NCI-H526 (cell line): ENCODE results near the gene CRADD.
"Not testable (repeated sequence)": the region's sequence is repeated elsewhere in the genome, so short reads cannot be mapped to it uniquely, and the experiment has no call there.

Source experiments
- DNase-seq, 2 experiments: peaks; one replicate each; lab custom pipeline; 2025; lab: John Stamatoyannopoulos, UW

Gene CRADD

DNA sequence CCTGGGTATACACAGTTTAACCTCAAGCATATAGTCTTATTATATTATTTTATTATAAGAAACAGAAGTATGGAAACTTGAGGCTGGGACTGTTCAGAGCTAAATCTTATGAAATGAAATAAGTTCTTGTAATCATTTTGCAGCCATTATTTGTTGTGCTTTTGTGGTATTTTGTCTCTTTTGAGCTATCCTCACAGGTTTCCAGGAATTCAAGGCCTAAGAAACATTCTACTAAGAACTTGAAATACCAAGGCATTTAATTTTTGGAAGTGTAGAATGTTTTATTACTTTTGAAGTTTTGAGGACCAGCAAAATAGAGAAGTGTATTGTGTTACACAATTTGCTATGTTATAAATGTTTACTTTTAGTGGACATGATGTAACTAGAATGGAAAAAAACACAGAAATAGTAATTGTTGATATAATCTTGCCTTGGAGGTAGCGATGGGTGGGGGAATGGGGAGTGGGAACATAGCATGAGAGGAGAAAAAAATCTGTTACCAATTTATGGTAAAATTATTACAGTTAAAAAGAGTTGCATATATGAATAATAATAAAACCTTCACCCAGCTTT lies 81.7 kb downstream of the CRADD start:
- no peak for DNase-seq

DNA sequence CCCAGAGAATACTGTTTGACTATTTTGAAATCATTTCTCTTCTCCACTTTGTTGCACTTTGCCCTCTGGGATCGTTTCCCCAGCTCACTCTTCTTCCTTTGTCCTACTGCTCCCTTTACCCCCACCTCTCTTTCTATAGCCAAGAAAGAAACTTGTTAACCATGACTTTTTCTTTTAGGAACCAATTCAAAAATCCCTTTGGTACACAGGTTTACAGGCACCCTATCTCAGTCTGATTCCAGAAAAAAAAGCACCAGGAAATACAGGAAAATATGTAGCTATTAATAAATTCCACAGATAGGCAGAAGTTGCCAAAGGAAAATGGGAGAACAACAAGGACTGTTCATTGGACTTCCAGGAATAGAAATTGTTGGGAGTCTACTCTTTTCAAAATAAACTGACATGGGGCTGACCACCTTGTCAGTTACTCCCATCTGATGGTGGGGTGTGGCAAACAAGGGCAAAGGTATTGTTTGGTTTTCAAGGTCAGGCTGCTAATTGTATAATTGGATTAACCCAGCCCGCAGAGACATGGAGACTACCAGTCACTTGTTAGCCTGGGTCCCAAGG lies 82.4 kb downstream of the CRADD start:
- DNase-seq = no peak

DNA sequence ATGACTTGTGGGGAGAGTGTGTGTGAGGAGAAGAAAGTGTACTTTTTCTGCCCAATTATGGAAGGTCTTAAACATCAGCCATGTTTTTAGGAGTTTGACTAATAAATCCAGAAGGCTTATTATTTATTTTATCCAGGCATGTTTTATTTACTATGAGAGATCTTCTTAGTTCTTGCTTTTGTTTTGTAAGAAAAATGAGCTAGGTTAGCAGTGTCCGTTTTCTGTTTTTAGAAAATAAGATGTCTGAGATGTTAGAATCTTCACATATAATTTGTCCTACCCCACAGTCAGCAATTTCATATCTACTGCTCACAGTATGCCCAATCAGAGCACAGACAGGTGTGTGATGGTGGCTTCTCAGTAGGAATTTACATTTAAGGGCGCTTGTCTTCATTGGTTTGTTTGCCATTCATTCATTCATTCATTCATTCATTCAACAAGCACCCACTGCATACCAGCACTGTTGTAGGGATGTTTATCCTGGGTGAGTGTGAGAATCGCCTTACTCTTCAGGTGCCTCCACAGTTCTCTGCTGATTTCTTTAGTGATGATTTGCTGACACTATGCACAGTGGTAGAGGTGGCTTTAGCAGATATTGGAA lies 83.2 kb downstream of the CRADD start:
- DNase-seq = no peak

DNA sequence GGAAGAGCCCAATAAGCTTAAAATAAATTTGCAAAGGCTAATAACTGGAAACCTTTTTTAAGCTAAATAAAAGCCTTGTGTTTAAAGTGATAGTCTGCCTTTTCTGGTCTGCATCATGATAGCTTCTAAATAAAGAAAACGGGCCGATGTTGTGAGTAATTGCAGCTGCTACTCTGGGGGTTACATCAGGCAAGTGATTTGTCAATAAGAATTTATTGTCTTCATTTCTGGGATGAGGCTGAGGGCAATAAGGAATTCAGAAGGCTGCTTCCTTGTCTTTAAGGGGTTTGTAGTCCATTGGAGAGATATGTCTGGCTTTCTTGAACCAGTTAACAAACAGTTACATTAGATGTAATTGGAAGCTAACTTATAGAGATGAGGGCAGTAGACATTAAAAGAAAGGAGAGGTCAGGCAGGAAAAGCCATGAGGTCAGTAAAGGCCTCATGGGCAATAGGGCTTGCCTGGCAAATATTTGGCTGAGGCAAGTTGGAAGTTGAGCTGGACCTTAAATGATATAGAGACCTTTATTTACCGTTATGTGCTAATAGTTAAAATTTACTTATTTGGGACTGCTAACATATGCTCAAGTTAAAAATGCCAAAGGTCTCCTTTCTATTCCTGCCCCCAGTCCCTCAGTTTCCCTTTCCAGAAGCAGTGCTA lies 85.0 kb downstream of the CRADD start:
- no peak for DNase-seq

DNA sequence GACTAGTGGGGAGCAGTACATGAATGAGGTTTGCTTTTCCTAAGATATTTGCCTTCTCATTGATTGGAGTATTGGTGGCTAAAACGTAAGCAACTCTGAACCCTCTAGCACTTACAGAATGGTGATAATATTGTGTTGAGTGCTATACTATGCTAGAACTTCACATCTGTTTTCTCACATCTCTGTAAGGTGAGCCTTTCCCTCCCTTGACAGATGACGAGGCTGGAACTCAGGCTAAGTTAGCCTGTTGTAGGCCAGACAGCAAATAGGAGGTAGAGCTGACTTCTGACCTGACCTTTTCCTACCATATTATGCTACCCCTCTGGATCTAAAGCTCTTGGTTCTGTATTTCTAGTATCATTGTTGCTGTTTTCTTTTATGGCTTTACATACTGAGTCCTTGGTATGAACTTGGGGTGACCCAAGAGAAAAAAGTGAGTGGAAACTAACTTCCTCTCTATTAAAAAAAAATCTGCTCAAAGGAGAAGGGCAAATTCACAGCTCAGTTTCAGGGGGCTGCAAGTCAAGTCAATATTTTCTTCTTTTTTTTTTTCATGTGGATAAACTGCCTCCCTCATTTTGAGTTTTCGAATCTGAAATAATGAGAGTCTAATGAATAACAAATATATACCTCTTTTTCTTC lies 85.9 kb downstream of the CRADD start:
- no peak for DNase-seq

DNA sequence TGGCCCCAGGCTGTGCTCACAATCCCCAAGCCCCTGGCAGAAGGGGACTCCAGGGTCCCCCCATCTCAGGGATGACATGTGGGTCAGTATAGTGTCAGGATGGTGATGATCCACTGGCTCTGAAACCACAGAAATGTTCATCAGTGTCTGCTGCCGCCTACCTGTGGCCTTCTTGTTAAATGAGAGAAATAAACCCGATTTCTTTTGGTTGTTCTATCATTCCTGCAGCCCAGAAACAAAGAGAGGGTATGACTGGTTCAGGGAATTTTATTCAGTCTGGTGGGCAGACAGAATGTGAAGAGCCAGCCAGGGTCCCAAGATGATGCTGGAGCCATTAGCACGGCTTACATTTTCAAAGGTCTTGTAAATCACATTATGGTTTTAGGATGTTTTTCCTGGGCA lies 86.6 kb downstream of the CRADD start:
- DNase-seq = no peak

DNA sequence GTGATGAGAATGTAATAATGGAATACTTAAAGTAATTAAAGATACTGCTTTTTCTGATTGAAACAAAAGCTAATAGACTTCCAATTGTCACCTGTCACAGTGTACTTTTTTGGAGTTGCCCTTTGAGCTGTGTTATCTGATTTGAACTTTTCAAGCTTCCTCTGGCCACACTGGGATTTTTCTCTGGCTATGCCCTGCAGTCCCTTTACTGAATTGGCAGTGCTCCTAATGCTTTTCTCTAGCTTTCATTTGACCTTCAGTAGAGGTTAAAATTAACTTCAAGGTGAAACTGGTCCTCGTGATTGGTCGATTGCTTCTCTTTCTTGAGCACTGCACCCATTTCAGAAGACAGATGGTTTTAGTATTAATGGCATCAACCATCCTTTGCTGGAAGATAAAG lies 89.2 kb downstream of the CRADD start:
- DNase-seq = no peak

DNA sequence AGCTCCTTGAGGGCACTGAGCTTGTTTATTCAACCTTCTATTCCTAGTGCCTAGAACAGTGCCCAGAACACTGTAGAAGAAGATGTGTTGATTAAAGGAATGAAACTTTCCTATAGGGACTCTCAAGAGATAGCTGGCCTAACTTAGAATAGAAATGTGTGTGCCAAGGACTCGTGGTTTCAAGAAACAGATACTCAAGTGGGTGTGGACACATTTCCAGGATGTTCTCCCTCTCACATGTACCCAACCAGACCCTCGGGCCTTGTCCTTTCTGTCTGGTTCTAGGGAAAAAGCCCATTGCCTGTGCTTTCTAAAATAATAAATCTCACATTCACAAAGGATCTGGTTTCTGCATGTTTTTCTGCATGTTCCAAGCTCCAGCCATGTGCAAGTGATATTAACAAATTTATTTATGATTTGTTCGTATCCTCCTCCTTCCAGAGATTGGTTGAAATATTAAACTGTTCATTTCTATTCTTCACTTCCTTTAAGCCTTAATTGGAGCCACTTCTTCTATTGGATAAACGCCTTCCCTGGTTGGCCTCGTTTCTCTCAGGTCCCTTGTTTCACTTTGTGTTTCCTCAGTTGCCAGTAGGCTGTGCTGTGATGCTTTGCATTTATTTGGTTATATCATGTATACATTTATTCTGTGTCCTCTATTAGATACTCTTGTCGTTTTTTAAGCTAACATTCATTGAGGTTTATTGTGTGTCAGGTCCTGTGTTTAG lies 89.8 kb downstream of the CRADD start:
- peak; percentile 76 to 84 for DNase-seq

DNA sequence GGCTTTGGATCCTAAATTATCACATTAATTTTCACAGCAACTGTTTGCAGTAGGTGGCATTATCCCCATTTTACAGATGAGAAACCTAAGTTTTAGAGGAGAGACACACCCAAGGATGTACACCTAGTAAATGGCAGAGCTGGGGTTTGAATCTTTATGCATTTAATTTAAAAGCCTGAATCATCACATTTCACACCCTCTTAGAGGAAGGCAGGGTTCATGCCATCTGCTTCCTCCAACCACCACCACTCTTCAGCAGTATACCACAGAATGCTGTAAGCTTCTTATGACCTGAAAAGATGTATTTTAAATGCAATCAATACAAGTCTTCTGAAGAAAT lies 90.3 kb downstream of the CRADD start:
- peak in 1 of 2 experiments; percentile 51 for DNase-seq

DNA sequence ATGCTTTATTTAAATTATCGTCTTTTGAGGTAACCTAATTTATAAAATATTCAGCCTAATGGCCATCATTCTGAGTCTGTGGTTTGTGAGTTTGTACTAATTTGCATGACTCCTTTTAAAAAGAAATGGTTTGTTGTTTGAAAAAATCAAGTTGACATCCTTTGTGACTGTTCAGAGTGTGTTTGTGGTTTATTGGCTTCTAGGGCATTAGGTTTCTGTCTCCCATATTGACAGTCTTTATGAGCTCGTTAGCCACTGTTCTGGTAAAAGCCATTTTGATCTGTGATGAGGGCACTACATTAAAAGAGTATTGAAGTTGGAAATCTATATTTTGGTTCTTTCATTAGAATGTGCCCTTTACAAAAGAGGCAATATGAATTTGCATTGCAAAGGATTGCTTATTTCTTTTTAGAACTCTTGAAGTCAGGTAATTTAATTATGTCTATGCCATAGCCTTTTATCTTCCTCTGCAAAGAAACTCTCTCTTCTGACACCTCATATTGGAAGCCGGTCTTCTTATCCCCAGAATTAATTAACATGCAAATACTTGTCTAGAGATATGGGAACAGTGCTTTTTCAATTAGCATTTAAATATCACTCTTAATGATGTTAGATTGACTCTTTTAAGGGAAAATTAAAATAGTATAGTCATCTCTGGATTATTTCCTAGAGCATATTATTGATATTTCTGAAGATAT lies 95.0 kb downstream of the CRADD start:
- DNase-seq = peak; percentile 76 to 83

DNA sequence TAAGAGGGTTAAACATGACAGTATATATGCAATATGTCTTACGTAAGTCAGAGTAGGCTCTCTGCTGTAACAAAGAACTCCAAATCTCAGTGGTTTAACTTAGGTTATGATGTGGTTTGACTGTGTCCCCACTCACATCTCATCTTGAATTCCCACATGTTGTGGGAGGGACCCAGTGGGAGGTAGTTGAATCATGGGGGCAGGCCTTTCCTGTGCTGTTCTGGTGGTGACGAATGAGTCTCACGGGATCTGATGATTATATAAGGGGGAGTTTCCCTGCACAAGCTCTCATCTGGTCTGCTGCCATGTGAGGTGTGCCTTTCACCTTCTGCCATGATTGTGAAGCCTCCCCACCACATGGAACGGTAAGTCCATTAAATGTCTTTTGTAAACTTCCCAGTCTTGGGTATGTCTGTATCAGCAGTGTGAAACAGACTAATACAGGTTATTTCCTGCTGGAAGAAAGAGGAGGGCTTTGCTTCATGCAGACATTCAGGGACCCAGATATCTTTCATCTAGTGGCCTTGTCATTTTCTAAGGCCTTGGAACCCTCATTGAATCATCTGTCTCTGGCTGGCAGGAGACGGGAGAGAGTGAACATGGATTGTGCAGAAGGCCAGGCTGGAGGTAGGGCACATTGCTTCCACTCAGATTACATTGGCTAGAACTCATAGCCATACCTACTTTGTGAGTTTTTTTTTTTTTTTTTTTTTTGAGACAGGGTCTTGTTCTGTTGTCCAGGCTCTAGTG lies 96.1 kb downstream of the CRADD start:
- no peak for DNase-seq

DNA sequence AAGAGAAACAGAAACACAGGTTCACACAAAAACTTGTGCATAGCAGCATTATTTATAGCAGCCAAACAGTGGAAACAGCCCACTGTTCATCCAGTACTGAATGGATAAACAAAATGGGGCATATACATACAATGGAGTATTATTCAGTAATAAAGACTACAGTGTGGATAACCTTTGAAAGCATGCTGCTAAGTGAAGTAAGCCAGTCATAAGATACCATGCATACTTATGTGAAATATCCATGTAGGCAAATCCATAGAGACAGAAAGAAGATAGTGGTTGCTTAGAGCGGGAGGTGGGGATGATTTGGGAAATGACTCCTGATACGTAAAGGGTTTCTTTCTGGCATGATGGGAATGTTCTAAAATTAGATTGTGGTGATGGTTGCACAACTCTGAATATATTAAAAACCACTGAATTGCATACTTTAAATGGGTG lies 99.4 kb downstream of the CRADD start:
- DNase-seq = peak in 1 of 2 experiments; percentile 7

DNA sequence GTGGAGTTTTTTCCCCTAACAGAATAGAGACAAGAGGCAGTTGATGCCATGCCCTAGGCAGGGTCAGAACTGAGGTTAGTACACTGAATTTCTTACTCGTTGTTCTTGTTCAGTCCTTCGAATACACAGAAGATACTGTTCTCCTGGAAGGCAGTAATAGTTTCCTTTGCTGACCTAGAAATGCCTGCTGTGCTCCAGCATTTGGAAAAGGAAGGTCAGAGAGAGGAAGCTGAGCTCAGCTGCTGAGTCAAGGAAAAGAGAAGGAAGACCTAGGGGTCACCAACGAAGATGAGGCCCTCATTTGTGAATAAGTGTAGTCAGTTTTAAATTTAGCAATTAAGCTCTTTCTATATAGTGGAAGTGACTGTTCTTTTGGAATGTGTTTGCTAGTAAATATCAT lies 100.1 kb downstream of the CRADD start:
- no peak for DNase-seq

DNA sequence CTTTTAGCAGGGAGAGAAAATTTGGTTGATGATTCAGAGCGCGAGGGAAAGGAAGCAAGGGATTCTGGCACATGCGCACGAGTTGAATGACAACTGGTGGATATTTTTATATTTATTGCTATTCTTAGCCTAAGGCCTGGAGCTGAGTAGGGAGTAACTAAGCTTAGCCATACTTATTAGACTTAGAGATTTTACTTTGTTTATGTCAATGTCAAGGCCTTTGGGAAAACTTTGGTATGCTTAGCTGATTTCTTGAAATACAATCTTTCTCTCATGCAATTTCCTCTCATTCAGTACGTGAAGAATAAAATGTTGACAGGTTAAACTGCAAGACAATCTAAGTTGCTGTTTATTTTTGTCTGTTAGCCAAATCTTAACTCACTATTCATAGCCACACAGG lies 101.1 kb downstream of the CRADD start:
- DNase-seq = no peak

DNA sequence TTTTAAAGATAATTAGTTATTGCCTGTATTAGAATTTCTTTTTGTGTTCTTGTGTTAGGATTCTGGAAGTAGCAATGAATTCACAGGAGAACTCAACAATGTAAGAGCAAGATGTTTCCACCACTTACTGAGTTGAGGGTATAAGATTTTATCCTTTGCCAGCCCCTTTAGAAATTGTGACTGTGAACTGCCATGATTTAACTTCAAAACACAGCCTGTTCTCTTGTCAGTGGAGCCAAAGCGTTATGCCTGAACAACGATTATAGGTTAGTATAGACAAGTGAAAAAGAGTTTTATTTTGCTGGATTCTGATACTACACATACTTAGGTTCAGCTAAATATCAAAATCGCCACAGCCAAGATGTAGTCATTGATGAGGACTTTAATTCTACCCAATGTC lies 101.6 kb downstream of the CRADD start:
- DNase-seq = no peak

DNA sequence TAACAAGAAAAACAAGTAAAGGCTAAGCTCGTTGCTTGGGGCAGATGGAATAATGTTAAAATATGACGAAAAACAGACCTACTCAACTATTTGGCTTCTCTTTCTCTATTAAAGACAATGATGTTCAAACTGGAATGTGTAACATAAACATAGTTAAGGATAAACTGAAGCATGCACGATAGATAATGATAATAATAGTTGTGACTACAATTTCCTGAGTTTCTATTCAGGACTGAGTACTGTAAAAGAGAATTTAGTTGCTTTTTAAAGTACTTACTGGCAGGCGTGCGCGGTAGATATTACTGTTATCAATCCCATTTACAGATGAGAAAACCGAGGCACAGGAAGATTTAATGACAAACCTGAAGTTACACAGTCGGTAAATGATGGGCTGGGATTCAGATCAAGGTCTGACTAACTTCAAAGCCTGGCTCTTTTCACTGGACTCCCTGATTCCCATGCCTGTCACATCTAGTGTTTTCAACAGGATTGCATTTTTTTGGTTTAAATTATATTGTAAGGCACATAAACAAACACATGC lies 103.0 kb downstream of the CRADD start:
- DNase-seq = no peak

DNA sequence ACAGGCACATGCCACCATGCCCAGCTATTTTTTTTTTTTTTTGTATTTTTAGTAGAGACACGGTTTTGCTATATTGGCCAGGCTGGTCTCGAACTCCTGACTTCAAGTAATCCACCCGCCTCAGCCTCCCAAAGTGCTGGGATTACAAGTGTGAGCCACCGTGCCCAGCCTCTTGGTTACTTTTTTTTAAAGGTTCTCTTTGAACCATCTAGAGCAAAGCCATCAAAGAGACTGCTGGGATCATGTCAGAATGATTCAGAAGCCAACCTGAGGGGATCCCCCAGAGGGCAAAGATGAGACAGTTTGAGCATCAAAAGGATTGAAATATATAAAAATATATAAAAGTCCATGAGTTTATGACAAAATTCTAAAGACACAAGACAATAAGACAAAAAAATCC lies 103.7 kb downstream of the CRADD start:
- not testable (repeated sequence) for DNase-seq

DNA sequence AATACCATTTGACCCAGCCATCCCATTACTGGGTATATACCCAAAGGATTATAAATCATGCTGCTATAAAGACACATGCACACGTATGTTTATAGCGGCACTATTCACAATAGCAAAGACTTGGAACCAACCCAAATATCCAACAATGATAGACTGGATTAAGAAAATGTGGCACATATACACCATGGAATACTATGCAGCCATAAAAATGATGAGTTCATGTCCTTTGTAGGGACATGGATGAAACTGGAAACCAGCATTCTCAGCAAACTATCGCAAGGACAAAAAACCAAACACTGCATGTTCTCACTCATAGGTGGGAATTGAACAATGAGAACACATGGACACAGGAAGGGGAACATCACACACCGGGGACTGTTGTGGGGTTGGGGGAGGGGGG lies 104.8 kb downstream of the CRADD start:
- not testable (repeated sequence) for DNase-seq

DNA sequence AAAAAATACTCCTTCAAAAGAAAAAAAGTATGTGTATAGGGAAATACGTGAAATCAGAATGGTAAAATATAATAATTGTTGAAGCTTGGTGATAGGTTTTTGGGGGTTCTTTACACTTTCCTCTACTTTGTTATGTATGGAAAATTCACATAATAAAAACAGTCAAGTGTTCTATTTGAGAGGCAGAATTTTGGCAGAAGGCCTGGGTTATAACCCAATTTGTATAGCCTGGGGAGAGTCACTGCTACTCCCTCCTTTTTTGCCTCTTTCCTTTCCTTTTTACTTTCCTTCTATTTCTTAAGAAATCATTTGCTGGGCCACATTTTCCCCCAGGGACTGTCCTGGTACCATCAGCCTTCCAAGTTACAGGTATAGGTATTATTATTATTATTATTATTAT lies 105.7 kb downstream of the CRADD start:
- no peak for DNase-seq

DNA sequence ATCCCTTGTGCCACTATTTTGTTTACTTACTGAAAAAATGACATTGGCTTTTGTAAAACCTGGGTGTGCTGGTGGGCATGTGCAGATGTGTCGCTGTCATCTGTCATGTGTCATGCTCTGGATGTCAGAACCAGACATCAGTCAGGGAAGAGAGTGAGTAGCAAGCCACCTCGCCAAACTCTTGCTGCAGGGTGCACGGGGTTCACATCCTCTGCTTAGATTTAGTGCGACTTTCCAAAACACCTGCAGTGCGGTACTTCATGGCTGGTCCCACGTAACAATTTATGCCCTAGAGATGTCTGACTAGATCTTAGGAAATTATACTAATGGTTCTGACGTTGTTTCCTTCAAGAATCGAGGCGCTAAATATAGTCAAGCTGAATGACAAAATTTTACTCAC lies 106.7 kb downstream of the CRADD start:
- DNase-seq = no peak
